HG02970 (cell line): ENCODE results near the gene KANSL1.
"Not testable (repeated sequence)": the region's sequence is repeated elsewhere in the genome, so short reads cannot be mapped to it uniquely, and the experiment has no call there.

Source experiments
- ATAC-seq: cut with Tn5 transposase; IDR thresholded peaks from one replicate; pipeline ENCODE4 v1.9.1; 2021; ENCODE audit warnings: mild to moderate bottlenecking, moderate library complexity, moderate number of reproducible peaks; ENCODE audit not compliant: unreplicated experiment, low FRiP score

The KANSL1 gene

GRCh38 chr17:46008591-46008990 lies 184.6 kb downstream of the KANSL1 start:
- no peak for ATAC-seq

GRCh38 chr17:46007461-46007965 lies 185.7 kb downstream of the KANSL1 start:
- no peak for ATAC-seq

GRCh38 chr17:46006082-46006481 lies 187.1 kb downstream of the KANSL1 start:
- ATAC-seq = not testable (repeated sequence)

DNA sequence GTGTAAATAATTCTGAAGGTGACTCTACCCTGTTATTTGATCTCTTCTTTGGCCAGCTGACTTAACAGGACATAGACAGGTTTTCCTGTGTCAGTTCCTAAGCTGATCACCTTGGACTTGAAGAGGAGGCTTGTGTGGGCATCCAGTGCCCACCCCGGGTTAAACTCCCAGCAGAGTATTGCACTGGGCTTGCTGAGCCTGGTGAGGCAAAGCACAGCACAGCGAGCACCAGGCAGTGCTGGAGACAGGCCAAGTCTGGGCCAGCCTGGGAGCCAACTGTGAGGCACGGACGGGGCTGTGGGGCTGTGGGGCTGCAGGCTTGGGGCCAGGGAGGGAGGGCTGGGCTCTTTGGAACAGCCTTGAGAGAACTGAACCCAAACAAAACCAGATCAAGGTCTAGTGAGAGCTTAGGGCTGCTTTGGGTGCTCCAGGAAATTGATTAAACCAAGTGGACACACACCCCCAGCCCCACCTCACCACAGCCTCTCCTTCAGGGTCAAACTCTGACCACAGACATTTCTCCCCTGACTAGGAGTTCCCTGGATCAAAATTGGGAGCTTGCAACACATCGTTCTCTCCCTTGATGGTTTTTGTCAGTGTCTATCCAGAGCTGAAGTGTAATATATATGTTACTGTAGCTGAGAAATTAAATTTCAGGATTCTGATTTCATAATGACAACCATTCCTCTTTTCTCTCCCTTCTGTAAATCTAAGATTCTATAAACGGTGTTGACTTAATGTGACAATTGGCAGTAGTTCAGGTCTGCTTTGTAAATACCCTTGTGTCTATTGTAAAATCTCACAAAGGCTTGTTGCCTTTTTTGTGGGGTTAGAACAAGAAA lies 189.1 kb downstream of the KANSL1 start:
- ATAC-seq = no peak

- no peak for ATAC-seq
These were observed 190.3 kb downstream of the KANSL1 start for GRCh38 chr17:46002973-46003316.

DNA sequence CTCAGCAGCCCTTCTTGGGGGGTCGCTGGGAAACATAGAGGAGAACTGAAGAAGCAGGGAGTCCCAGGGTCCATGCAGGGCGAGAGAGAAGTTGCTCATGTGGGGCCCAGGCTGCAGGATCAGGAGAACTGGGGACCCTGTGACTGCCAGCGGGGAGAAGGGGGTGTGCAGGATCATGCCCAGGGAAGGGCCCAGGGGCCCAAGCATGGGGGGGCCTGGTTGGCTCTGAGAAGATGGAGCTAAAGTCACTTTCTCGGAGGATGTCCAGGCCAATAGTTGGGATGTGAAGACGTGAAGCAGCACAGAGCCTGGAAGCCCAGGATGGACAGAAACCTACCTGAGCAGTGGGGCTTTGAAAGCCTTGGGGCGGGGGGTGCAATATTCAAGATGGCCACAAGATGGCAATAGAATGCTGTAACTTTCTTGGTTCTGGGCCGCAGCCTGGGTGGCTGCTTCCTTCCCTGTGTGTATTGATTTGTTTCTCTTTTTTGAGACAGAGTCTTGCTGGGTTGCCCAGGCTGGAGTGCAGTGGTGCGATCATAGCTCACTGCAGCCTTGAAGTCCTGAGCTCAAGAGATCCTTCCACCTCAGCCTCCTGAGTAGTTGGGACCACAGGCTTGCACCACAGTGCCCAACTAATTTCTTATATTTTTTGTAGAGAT lies 190.8 kb downstream of the KANSL1 start:
- ATAC-seq = no peak

DNA sequence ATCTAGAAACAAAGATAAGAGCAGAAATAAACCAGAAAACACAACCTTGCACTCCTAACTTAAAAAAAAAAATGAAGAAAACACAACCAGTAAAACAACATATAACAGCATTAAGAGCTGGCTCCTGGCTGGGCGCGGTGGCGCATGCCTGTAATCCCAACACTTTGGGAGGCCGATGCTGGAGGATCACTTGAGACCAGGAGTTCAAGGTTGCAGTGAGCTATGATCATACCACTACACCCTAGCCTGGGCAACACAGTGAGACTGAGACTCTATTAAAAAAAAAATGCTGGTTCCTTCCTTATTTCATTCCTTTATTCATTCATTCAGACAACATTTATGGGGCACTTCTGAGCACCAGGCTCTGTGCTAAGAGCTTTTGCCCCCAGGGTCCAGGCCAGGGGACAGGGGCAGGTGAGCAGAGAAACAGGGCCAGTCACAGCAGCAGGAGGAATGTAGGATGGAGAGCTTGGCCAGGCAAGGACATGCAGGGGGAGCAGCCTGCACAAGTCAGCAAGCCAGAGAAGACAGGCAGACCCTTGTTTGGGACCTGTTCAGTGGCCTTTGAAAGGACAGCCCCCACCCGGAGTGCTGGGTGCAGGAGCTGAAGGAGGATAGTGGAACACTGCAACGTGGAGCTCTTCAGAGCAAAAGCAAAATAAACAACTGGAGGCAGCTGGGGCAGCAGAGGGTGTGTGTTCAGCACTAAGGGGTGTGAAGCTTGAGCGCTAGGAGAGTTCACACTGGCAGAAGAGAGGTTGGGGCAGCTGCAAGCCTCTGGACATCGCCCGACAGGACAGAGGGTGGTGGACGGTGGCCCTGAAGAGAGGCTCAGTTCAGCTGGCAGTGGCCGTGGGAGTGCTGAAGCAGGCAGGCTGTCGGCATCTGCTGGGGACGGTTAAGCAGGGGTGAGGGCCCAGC lies 191.6 kb downstream of the KANSL1 start:
- ATAC-seq = no peak

DNA sequence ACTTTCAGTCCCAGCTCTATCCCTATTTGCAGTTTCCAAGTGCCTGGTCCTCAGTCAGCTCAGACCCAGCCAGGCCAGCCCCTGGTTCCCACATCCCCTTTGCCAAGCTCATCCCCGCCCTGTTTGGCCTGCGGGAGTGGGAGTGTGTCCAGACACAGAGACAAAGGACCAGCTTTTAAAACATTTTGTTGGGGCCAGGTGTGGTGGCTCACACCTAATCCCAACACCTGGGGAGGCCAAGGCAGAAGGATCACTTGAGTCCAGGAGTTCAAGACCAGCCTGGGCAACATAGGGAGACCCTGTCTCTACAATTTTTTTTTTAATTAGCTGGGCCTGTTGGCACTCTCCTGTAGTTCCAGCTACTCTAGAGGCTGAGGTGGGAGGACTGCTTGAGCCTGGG lies 192.5 kb downstream of the KANSL1 start:
- ATAC-seq = no peak

DNA sequence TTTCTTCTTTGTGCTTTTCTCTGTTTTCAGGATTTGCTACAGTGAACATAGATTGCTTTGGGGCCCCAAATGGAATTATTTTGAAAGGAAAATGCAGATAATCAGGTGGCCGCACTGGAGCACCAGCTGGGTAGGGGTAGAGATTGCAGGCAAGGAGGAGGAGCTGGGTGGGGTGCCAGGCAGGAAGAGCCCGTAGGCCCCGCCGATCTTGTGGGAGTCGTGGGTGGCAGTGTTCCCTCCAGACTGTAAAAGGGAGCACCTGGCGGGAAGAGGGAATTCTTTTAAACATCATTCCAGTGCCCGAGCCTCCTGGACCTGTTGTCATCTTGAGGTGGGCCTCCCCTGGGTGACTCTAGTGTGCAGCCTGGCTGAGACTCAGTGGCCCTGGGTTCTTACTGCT lies 192.9 kb downstream of the KANSL1 start:
- ATAC-seq = no peak

GRCh38 chr17:45999900-46000290 lies 193.3 kb downstream of the KANSL1 start:
- ATAC-seq = no peak

DNA sequence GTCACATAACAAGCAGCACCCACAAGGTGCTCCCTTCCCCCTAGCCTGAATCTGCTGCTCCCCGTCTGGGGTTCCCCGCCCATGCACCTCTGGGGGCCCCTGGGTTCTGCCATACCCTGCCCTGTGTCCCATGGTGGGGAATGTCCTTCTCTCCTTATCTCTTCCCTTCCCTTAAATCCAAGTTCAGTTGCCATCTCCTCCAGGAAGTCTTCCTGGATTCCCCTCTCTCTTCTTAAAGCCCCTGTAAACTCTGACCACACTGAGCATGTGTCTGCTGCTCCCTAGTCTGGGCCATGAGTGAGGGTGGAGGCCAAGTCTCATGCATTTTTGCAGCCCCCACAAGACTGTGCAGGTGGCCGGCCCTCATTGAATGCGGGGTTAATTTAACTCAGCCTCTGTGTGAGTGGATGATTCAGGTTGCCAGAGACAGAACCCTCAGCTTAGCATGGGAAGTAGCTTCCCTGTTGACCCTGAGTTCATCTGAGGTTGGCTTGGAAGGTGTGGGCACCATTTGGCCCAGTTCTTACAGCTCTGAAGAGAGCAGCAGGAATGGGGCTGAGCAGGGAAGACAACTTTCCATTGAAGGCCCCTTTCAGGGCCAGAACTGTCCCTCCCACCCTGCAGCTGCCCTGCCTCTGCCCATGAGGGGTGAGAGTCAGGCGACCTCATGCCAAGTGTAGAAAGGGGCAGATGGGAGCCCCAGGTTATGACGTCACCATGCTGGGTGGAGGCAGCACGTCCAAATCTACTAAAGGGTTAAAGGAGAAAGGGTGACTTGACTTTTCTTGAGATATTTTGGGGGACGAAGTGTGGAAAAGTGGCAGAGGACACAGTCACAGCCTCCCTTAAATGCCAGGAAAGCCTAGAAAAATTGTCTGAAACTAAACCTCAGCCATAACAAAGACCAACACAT lies 194.0 kb downstream of the KANSL1 start, which contains the start of gene STH:
STH (plus strand) TSS at position 264 of the 913 bp plus-strand sequence; CDS start at position 294, 30 bp downstream.
- no peak for ATAC-seq

DNA sequence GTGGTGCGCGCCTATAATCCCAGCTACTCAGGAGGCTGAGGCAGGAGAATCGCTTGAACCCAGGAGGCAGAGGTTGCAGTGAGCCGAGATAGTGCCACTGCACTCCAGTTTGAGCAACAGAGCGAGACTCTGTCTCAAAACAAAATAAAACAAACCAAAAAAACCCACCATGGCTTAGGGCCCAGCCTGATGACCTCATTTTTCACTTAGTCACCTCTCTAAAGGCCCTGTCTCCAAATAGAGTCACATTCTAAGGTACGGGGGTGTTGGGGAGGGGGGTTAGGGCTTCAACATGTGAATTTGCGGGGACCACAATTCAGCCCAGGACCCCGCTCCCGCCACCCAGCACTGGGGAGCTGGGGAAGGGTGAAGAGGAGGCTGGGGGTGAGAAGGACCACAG lies 195.6 kb downstream of the KANSL1 start:
- no peak for ATAC-seq

DNA sequence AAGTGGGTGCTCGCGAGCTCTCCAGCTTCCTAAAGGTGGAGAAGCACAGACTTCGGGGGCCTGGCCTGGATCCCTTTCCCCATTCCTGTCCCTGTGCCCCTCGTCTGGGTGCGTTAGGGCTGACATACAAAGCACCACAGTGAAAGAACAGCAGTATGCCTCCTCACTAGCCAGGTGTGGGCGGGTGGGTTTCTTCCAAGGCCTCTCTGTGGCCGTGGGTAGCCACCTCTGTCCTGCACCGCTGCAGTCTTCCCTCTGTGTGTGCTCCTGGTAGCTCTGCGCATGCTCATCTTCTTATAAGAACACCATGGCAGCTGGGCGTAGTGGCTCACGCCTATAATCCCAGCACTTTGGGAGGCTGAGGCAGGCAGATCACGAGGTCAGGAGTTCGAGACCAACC lies 196.1 kb downstream of the KANSL1 start:
- ATAC-seq = no peak

DNA sequence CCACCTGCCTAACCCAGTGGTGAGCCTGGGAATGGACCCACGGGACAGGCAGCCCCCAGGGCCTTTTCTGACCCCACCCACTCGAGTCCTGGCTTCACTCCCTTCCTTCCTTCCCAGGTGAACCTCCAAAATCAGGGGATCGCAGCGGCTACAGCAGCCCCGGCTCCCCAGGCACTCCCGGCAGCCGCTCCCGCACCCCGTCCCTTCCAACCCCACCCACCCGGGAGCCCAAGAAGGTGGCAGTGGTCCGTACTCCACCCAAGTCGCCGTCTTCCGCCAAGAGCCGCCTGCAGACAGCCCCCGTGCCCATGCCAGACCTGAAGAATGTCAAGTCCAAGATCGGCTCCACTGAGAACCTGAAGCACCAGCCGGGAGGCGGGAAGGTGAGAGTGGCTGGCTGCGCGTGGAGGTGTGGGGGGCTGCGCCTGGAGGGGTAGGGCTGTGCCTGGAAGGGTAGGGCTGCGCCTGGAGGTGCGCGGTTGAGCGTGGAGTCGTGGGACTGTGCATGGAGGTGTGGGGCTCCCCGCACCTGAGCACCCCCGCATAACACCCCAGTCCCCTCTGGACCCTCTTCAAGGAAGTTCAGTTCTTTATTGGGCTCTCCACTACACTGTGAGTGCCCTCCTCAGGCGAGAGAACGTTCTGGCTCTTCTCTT lies 196.8 kb downstream of the KANSL1 start:
- no peak for ATAC-seq

DNA sequence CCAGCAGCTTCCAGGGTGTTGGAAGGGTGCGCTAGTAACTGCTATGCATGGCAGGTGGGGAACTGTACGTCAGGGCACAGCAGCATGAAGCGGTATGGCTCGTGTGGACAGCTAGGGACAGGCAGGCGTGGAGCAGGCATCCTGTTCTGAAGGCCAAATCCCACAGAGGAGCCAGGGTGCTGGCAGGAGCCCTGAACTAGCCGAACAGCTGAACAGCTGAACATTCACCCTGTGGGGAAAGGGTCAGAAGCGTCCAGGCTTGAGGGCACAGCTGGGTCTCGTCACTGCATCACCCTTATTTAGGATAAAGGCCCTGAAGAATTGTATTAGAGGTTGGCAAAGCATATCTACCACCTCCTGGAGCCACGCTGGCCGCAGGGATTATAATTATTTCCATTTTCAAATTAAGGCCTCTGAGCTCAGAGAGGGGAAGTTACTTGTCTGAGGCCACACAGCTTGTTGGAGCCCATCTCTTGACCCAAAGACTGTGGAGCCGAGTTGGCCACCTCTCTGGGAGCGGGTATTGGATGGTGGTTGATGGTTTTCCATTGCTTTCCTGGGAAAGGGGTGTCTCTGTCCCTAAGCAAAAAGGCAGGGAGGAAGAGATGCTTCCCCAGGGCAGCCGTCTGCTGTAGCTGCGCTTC lies 197.5 kb downstream of the KANSL1 start:
- ATAC-seq = no peak

DNA sequence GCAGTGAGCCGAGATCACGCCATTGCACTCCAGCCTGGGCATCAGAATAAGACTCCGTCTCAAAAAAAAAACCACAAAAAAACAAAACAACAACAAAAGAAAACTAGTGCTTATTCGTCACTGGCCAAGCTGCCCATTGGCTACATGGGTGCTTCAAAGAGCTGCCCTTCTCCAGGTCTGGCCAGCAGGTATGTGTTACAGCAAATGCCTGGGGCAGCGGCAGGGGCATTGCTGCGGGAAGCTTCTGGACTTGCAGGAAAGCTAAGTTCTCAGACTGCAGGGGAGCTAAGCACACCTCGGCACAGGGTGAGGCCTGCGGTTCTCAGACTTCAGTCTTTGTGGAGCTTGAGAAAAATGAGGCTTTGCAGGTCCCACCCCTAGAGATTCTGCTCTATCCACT lies 198.2 kb downstream of the KANSL1 start:
- ATAC-seq = no peak

GRCh38 chr17:45993962-45994627 lies 199.1 kb downstream of the KANSL1 start:
- no peak for ATAC-seq

DNA sequence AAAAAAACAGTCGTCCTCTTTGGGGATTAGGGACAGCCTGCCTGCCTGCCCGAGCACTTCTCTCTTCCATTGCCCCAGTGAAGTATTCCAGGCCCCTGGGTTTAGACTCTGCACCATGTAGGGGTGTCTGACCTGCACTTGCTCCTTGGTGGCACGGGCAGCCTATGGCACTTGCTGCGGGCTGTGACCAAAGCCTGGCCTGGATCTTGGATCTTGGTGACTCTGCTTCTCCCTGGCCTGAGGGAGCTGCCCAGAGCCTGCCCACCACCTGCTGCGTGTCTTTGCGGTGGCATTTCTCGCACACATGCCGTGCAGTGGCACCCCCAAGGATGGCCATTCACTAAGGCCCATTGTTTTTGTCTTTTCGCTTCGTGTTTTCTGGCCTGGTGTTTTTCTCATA lies 200.3 kb downstream of the KANSL1 start:
- no peak for ATAC-seq
